Measurements from ENCODE around the gene GRM3. TPM values are rescaled to one million over a fixed set of nuclear protein-coding genes. Genes with fewer than 3 reads are reported as not detected.

The GRM3 gene
- total RNA-seq, 1 donor from 2014 or later, result not detected

DNA sequence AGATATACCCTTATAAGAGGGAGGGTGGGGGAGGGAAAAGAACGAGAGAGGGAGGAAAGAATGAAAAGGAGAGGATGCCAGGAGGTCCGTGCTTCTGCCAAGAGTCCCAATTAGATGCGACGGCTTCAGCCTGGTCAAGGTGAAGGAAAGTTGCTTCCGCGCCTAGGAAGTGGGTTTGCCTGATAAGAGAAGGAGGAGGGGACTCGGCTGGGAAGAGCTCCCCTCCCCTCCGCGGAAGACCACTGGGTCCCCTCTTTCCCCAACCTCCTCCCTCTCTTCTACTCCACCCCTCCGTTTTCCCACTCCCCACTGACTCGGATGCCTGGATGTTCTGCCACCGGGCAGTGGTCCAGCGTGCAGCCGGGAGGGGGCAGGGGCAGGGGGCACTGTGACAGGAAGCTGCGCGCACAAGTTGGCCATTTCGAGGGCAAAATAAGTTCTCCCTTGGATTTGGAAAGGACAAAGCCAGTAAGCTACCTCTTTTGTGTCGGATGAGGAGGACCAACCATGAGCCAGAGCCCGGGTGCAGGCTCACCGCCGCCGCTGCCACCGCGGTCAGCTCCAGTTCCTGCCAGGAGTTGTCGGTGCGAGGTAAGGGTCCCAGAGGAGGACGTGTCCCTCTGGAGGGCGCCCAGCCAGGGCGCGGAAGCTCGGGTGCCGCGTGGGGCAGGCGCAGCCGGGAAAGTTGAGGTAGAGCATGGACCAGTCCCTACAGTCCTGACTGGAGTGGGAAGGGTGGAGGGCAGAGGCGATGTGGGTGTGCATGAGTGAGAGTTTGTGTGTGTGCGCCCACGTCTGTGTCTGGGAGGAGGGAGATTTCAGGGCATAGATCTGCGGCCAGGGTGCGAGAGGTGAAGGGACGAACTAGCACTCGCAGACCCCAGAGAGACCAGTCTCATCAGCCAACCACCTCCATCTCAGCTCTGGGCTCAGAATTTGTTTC lies 844 bp downstream of the GRM3 start:
- Histone ChIP-seq H3K27ac (replicated peaks) (no peak overlapping the region), H3K36me3 (no peaks in the 10 kb centered on the region), H3K4me3 (peak overlapping the region; percentile 52), H3K9me3 (replicated peaks) (no peaks in the 10 kb centered on the region), H3K4me1 (peaks cover 21% of the 10 kb centered on the region), H3K27me3 (ENCODE audit: low read depth) (peaks cover 60% of the 10 kb centered on the region)
- TF ChIP-seq, protein P1, sequence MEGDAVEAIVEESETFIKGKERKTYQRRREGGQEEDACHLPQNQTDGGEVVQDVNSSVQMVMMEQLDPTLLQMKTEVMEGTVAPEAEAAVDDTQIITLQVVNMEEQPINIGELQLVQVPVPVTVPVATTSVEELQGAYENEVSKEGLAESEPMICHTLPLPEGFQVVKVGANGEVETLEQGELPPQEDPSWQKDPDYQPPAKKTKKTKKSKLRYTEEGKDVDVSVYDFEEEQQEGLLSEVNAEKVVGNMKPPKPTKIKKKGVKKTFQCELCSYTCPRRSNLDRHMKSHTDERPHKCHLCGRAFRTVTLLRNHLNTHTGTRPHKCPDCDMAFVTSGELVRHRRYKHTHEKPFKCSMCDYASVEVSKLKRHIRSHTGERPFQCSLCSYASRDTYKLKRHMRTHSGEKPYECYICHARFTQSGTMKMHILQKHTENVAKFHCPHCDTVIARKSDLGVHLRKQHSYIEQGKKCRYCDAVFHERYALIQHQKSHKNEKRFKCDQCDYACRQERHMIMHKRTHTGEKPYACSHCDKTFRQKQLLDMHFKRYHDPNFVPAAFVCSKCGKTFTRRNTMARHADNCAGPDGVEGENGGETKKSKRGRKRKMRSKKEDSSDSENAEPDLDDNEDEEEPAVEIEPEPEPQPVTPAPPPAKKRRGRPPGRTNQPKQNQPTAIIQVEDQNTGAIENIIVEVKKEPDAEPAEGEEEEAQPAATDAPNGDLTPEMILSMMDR (IDR thresholded peaks at IDR 0.05; ENCODE audit: borderline replicate concordance), result no peak
- intact Hi-C loops (cut with micrococcal nuclease), result no loop called here
- no peak for DNase-seq

DNA sequence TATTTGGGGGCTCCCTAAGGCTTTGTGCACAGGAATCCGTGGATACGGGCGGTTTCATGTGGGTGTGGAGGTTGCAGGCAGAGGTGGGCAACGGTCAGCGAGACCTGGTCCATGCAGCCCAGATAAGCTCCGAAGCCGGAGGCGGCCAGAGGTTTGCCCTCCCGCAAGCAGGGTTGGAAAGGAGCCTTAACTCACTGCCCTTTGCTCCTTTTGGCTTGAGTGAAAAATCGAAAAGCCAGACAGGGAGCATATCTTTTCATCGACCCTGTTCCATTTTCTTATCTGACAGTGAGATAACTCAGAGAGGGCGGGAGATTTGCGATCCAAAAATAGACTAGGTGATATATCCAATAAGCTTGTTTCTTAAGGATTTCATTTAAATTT lies 1.5 kb downstream of the GRM3 start:
- H3K9me3 ChIP-seq (replicated peaks), result no peaks in the 10 kb centered on the region
- no peak for DNase-seq
- intact Hi-C loops (cut with micrococcal nuclease), result no loop called here
- H3K36me3 ChIP-seq, result no peaks in the 10 kb centered on the region
- H3K4me1 ChIP-seq, result peaks cover 21% of the 10 kb centered on the region
- no peak overlapping the region for H3K27ac ChIP-seq (replicated peaks)
- TF ChIP-seq, protein P1 (IDR thresholded peaks at IDR 0.05; ENCODE audit: borderline replicate concordance), result no peak
- peak overlapping the region; percentile 52 for H3K4me3 ChIP-seq
- H3K27me3 ChIP-seq (ENCODE audit: low read depth), result peaks cover 53% of the 10 kb centered on the region

DNA sequence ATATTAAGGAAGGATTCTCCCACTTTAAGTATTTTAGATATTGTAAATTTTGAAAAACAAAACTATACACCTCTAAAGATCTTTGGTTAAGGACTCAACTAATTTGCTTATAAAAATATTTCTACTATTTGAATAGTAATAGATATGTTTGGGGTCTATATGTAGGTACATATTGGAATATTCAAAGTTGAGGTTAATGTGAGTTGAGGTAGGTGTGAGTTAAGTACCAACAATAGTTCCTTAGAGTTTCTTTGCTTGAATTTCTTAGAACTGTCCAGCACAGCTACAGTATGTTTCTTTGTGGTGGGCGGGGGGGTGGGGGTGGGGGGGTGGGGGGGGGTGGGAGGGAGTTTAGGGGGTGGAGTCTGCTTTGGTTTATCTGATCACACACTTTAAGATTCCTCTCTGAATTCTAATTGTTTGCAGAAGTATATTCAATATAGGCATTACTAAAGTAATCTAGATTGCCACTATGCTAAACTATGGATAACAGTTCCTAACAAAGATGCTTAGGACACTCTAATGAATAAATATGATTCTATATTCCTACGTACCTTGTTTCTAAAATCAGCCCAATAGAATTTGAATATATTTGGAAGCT lies 2.1 kb downstream of the GRM3 start:
- Histone ChIP-seq H3K4me1 (peaks cover 21% of the 10 kb centered on the region), H3K4me3 (no peak overlapping the region), H3K27me3 (ENCODE audit: low read depth) (peaks cover 48% of the 10 kb centered on the region), H3K27ac (replicated peaks) (no peak overlapping the region), H3K9me3 (replicated peaks) (no peaks in the 10 kb centered on the region), H3K36me3 (no peaks in the 10 kb centered on the region)
- no peak for DNase-seq
- TF ChIP-seq, protein P1 (IDR thresholded peaks at IDR 0.05; ENCODE audit: borderline replicate concordance), result no peak
- intact Hi-C loops (cut with micrococcal nuclease), result no loop called here

DNA sequence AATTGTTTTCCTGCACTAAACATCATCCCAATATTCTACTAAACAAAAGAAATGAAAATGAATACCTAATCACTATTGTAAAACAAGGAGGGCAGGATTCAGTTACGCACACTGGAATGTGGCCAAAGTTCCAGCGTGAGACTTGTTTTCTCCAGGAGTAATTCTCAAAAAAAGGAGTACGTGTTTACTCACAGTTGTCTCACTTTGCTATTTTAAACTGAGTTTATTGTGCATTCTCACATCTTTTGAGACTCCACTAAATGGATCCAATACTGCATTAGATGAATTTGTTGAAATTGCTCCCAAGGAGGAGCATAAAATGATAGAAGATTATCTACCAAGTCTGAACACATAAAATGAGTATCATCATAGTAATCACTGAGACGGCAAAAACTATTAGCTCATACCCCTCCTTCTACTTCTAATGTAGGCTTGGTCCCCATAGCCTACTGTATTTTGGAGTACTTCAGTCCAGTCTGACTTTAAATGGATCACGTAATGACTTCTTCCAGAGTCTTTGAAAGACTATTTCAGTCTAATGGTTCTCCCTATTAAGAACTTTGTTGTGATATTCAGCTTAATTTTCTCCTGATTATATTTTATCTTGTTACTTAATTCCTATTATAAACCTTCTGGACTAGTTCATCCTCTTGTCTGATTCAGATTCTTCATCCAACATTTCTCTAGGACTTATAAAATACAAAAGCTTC lies 3.8 kb downstream of the GRM3 start:
- no peak for DNase-seq
- Histone ChIP-seq H3K36me3 (no peaks in the 10 kb centered on the region), H3K27ac (replicated peaks) (no peak overlapping the region), H3K9me3 (replicated peaks) (no peaks in the 10 kb centered on the region), H3K4me3 (no peak overlapping the region), H3K27me3 (ENCODE audit: low read depth) (peaks cover 31% of the 10 kb centered on the region), H3K4me1 (peaks cover 21% of the 10 kb centered on the region)
- TF ChIP-seq, protein P1 (IDR thresholded peaks at IDR 0.05; ENCODE audit: borderline replicate concordance), result no peak
- intact Hi-C loops (cut with micrococcal nuclease), result no loop called here

DNA sequence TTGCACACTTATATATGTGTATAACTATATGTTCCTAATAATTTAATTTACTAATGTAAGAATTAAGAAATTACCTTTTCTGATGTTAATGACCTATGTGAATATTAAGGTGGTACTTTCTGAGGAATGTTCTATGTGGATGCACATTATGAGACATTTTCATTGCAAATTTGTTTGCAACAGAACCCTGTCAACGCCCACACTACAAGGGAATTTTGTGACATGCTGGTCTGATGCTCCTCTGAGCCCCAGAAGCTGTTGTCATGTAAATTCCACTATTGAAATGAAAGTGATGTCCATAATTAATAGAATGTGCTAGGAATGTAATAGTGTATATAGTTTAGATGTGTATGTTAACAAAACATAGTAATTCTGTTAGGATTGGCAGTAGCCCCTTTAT lies 4.5 kb downstream of the GRM3 start:
- intact Hi-C loops (cut with micrococcal nuclease), result no loop called here
- TF ChIP-seq, protein P1 (IDR thresholded peaks at IDR 0.05; ENCODE audit: borderline replicate concordance), result no peak
- H3K27me3 ChIP-seq (ENCODE audit: low read depth), result peaks cover 25% of the 10 kb centered on the region

More for the DNA sequence above, 4.5 kb downstream of the GRM3 start:
- H3K9me3 ChIP-seq (replicated peaks), result no peaks in the 10 kb centered on the region
- no peak overlapping the region for H3K27ac ChIP-seq (replicated peaks)
- H3K4me1 ChIP-seq, result peaks cover 21% of the 10 kb centered on the region
- no peaks in the 10 kb centered on the region for H3K36me3 ChIP-seq
- no peak for DNase-seq
- H3K4me3 ChIP-seq, result no peak overlapping the region
